T-helper 17 cell (primary cell): ENCODE data around the gene ZNF526. TPM values are rescaled to one million over a fixed set of nuclear protein-coding genes. Genes with fewer than 3 reads are reported as not detected.

Experiments used
- ATAC-seq: fragments of 150-1000 bp; cut with Tn5 transposase; 2 replicates; pipeline ENCODE4 v1.10.0; 2021; ENCODE audit warnings: mild to moderate bottlenecking, moderate library complexity
- DNase-seq, 3 donors: peaks; one replicate each; pipeline versions ENCODE4 v3.0.0 to v3.0.0-alpha.2; 2020 to 2021
- H3K9me3 ChIP-seq: one replicate; pipeline ENCODE4 v1.7.0; 2013; ENCODE audit warnings: low read length, mild to moderate bottlenecking; ENCODE audit not compliant: control insufficient read depth, poor library complexity, severe bottlenecking
- H3K27ac Mint-ChIP-seq: one replicate; pipeline ENCODE4 v1.8.0; 2022; ENCODE audit warnings: mild to moderate bottlenecking, moderate library complexity, mixed read lengths
- H3K27me3 Mint-ChIP-seq: one replicate; pipeline ENCODE4 v1.8.0; 2022; ENCODE audit warnings: mixed read lengths
- H3K36me3 Mint-ChIP-seq: one replicate; pipeline ENCODE4 v1.8.0; 2022; ENCODE audit warnings: low read depth, mixed read lengths
- H3K4me1 Mint-ChIP-seq: one replicate; pipeline ENCODE4 v1.8.0; 2022; ENCODE audit warnings: mild to moderate bottlenecking, mixed read lengths
- H3K4me3 Mint-ChIP-seq: one replicate; pipeline ENCODE4 v1.8.0; 2022; ENCODE audit warnings: mild to moderate bottlenecking, moderate library complexity, mixed read lengths
- total RNA-seq, 4 donors: library from RNA in 2 of 4; stranded (reverse) in 2 of 4; gene quantifications; one replicate each; pipeline ENCODE4 v1.2.3 and lab custom pipeline; 2022 to 2026

The ZNF526 gene
- total RNA-seq, 2 donors from 2014 or later: 6.7 to 7.5 TPM

DNA sequence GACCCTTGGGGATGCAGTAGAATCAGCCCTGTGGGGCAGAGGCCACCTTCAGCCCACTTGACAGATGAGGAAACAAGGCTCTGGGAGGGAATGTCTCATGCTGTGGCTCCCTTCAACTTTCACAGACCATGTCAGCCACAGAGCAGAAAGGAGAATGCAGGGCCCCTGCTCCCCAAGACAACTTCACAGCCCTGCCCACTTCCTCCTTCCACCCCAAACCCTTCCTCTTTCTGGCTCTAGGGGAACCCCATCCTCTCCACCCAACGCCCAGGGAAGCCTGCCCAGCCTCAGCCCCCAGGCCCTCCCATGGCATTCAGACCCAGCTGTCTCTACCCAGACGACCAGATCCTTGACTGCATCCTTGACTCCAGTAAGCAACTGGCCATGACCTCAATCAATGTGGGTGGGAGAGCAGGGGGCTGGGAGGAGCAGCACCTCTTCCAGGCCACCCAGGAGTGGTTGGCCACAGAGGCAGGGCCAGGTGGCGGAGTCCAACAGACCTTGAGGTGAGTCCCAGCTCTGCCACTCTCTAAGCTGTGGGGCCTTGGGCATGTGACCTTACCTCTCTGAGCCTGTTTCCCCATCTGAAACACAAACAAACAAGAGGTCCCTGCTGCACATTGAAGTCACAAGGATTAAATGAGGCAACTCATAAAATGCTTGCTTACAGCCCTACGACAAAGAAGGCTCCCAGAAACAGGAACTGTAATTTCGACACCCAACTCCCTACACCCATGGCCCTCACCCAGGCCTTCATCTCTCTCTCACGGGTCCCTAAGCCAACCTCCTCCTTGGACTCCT lies 18.4 kb upstream of the ZNF526 start:
- H3K27ac Mint-ChIP-seq: peak overlapping the region; percentile 95
- peaks cover 20% of the 10 kb centered on the region for H3K36me3 Mint-ChIP-seq
- no peaks in the 10 kb centered on the region for H3K9me3 ChIP-seq
- ATAC-seq (peak; percentile 60), DNase-seq (peak in 1 of 3 donors; percentile 30)
- H3K4me1 Mint-ChIP-seq: peaks cover 75% of the 10 kb centered on the region
- peak overlapping the region; percentile 93 for H3K4me3 Mint-ChIP-seq
- no peaks in the 10 kb centered on the region for H3K27me3 Mint-ChIP-seq

DNA sequence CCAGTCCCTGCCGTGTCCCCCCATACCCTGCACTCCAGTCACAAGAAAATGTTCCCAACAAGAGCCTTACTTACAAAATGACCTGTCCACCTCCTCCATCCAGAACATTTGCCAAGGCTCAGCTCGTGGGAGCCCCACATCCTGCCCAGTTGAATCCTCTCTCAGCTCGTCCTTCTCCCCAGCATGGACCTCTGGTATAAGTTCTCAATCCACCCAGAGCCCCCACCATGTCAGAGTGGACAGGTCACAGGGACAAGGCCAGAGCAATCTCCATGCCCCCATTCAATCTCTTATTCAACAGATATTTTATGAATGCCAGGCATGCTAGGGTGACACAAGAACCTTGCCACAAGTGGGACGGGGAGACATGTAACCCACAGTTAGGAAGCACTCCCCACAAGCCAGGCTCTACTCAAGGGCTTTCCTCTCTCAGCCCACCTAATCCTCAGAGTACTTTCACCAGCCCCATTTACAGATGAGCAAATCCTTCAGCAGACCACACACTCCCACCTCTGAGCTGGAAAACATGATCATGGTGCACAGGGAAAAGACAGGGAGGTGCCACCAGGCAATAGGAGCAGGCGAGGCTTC lies 17.7 kb upstream of the ZNF526 start:
- ATAC-seq (no peak), DNase-seq (no peak)
- Mint-ChIP-seq H3K27ac (peak overlapping the region; percentile 95), H3K27me3 (no peaks in the 10 kb centered on the region), H3K4me3 (peak overlapping the region; percentile 93), H3K4me1 (peaks cover 75% of the 10 kb centered on the region), H3K36me3 (peaks cover 20% of the 10 kb centered on the region)
- no peaks in the 10 kb centered on the region for H3K9me3 ChIP-seq

DNA sequence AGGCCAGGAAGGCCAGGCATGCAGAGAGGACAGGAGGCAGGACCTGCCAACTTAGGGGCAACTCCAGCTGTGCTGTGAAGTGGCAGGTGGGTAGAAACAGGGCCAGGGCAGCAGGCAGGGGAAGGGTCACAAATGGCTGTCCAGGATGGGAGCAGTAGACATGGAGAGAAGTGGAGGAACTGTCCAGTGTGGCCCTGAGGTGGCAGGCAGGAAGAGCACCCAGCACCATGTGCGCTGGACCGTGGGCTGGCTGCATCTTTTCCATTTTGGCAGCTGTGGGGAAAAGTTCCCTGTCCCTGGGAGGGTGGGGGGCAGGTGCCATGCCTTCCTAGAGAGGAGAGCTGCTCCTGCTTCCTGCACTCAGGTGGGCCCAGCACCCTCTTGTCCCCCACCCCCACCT lies 16.4 kb upstream of the ZNF526 start:
- Mint-ChIP-seq H3K4me3 (no peak overlapping the region), H3K27ac (peak overlapping the region; percentile 95), H3K36me3 (peaks cover 21% of the 10 kb centered on the region), H3K27me3 (no peaks in the 10 kb centered on the region), H3K4me1 (peaks cover 84% of the 10 kb centered on the region)
- H3K9me3 ChIP-seq: no peaks in the 10 kb centered on the region
- ATAC-seq: no peak
- DNase-seq: no peak

DNA sequence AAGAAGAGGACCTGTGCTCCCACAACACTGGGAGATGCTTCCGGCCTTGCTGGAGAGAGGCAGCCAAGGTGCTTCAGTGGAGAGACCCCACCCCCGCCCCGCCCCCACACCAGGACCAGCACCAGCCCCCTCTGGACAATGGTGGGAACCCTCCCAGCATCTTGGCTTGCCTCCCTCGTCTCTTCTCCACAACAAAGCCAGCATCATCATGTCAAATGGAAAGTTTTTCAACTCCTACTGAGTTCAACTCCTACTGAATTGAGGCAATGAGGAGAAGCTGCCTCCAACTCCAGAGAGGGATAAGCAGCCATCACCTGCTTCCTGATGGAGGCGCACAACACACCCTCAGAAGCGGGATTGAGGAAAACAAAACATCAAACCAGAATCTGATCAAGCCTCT lies 15.4 kb upstream of the ZNF526 start:
- Mint-ChIP-seq H3K27ac (peak overlapping the region; percentile 95), H3K36me3 (peaks cover 19% of the 10 kb centered on the region), H3K4me3 (no peak overlapping the region), H3K4me1 (peaks cover 74% of the 10 kb centered on the region), H3K27me3 (no peaks in the 10 kb centered on the region)
- H3K9me3 ChIP-seq: no peaks in the 10 kb centered on the region
- ATAC-seq (no peak), DNase-seq (no peak)

DNA sequence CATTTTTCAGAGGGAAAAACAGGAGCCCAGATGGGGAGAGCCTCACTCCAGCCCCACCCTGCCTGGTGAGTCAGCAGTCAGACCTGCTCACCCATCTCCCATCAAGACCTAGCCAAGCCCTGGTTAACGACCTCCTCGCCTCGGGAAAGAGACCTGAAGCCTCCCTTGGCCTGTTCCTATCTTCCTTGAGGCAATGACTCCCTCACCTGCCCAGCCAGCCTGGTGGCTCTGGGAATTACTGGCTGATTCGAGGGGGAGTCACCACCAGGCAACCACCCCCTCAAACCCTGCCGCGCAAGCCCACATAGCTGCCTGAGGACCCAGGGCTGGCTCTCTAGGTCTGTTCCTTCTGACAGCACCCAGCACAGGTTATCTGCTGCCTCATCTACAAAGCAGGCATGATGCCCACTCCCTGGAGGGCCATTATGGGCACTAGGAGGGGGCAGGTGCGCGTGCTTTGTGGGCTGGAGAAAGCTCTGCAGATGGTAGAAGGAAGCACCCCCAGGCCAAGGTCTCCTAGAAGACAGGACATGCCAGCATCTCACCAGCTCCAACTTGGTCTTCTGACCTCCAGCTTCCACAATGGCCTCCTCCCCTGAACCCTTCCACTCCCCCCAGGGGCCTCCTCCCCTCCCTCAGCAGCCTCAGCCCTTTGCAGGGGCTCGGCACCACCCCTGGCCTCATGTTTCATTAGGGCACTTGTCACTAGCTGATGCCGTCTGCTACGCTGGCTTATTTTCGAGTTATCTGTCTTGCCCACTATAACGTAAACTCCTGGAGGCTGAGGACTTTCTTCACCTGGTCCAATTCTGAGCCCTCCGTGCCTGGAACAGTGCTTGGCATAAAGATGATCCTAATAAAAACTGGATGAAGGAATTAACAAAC lies 13.0 kb upstream of the ZNF526 start:
- ATAC-seq (no peak), DNase-seq (no peak)
- Mint-ChIP-seq H3K27ac (peak overlapping the region; percentile 95), H3K4me1 (peaks cover 57% of the 10 kb centered on the region), H3K36me3 (peaks cover 15% of the 10 kb centered on the region), H3K4me3 (peak overlapping the region; percentile 39), H3K27me3 (no peaks in the 10 kb centered on the region)
- H3K9me3 ChIP-seq: no peaks in the 10 kb centered on the region

DNA sequence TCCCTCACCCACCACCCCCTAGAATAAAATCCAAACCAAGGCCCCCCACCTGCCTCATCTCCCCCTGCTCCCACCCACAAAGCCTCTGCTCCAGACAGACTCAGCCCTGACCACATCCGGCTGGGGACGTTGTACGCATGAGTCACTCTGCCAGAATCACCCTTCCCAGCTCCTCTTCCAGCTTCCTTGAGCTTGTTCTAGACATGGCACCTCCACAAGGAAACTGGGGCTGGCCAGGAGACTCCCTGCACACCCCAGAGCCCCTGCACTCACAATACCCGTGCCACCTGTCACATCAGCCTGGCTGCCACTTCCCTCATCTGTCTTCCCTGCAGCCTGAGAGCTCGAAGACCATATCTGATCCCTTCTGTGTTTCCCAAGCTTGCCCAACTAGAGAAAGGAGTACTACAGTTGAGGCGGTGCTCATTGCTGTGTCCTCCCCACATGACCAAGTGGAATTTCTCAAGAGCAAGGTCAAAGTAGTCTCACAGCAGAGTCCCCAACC lies 12.3 kb upstream of the ZNF526 start:
- ATAC-seq: peak; percentile 64
- Mint-ChIP-seq H3K36me3 (peaks cover 13% of the 10 kb centered on the region), H3K4me1 (peaks cover 56% of the 10 kb centered on the region), H3K27ac (peak overlapping the region; percentile 95), H3K4me3 (peak overlapping the region; percentile 84), H3K27me3 (no peaks in the 10 kb centered on the region)
- peak in 1 of 3 donors; percentile 32 for DNase-seq
- H3K9me3 ChIP-seq: no peaks in the 10 kb centered on the region

DNA sequence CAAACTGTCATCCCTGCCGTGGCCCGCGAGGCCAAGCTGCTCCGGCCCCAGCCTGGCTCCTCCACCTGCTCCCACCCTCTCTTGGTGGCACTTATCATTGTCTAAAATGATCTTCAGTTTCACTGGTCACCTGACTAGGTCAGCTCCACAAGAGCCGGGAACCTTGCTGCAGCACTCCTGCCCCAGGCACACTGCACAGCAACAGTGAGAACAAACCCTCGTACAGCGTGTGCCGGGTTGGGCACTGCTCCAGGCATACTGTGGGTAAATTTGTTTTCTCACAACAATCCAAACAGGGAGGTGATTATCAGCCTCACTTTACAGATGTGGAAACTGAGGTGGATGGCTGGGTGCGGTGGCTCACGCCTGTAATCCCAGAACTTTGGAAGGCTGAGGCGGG lies 11.5 kb upstream of the ZNF526 start:
- no peak for ATAC-seq
- Mint-ChIP-seq H3K4me3 (peak overlapping the region; percentile 84), H3K4me1 (peaks cover 56% of the 10 kb centered on the region), H3K36me3 (peaks cover 12% of the 10 kb centered on the region), H3K27me3 (no peaks in the 10 kb centered on the region), H3K27ac (peak overlapping the region; percentile 95)
- no peak for DNase-seq
- no peaks in the 10 kb centered on the region for H3K9me3 ChIP-seq

DNA sequence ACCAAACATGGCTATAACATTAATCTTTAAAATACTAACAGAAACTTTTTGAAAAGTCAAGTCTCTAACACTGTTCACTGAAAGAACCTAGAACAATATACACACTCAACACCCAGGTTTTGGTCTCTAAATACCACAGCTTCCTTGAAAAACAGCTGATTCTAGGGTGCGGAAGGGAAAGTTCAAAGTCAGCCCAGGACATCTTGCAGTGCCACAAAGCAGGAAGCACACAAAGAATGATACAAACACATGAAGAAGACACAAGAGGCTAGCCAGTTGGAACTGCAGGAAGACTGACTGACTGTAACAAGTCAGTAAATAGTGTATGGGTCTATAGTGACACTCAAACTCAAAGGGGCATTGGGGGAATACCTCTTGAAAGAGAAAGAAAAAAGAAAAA lies 7.2 kb upstream of the ZNF526 start:
- peak overlapping the region; percentile 56 for H3K27ac Mint-ChIP-seq
- H3K9me3 ChIP-seq: no peaks in the 10 kb centered on the region
- ATAC-seq: no peak
- H3K36me3 Mint-ChIP-seq: peaks cover 15% of the 10 kb centered on the region
- peaks cover 54% of the 10 kb centered on the region for H3K4me1 Mint-ChIP-seq
- H3K4me3 Mint-ChIP-seq: peak overlapping the region; percentile 83
- no peak for DNase-seq
- no peaks in the 10 kb centered on the region for H3K27me3 Mint-ChIP-seq

DNA sequence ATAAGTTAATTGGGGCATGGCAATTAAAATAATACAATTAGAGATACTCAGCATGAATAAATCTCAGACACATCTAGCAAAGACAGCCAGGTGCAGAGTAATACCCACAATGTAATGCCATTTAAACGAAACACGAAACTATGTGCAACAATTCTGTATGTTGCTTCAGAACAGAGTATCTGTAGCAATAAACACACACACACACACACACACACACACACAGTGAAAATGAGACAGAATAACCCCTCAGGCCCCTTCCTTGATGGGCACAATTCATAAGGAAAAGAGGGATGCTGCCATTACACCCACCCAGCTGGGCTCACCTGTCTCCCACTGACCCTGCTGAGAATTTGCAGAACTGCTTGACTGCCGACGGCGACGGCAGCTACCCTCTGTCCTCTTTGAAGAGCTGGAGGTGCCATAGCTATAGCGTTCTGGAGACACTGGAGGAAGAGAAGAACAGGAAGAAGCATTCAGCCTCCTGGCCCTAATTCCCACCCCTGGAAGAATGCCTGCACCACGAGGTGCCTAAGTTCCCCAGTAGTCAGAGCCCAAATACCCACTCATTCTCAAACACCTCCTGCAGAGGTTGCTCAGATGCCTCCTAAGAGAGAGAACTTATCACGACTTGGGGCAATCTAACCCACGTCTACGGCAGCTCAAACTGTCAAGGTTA lies 5.2 kb upstream of the ZNF526 start:
- no peak for DNase-seq
- Mint-ChIP-seq H3K27me3 (no peaks in the 10 kb centered on the region), H3K36me3 (peaks cover 12% of the 10 kb centered on the region), H3K4me3 (peak overlapping the region; percentile 94), H3K27ac (peak overlapping the region; percentile 99), H3K4me1 (peaks cover 56% of the 10 kb centered on the region)
- no peak for ATAC-seq
- no peaks in the 10 kb centered on the region for H3K9me3 ChIP-seq

DNA sequence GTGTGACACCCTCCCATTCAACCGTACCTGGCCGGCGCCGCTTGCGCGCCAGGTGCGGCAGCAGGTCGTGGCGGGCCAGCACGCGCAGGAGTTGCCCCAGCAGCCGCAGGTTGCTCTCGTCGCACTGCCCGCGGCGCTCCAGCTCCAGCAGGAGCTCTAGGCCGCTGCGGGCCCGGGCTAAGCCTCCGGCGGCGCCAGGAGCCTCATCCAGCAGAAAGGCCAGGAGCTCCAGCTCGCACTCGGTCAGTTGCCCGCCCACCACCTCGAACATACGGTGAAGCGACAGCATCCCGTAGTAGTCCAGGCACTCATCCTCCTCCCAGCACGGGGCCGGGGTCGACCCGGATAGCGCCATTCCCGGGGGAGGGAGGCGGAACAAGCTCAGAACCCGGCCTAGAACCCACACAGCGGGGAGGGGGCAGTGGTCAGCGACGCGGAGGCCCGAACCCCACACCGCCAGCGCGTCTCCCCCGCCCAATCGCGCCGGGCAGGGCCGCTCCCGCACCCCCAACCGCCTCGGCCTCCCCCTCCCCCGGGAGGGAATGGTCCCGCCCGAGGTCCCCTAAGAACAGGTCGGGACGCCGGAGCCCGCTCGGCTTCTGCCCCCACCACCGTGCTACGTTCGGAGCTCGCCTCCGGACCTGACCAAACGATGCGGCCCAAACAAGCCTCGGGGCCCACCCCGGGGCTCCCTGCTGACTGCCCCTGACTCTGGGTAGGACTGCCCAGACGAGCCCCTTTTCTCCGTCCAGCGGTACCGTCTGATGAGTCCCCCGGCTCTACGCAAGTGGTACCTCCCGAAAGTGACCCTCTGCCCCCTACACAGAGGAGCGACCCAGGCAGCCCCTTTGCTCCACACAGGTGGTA lies 3.2 kb upstream of the ZNF526 start:
- ATAC-seq (no peak), DNase-seq (peak in 1 of 3 donors; percentile 12)
- no peaks in the 10 kb centered on the region for H3K9me3 ChIP-seq
- Mint-ChIP-seq H3K4me1 (peaks cover 60% of the 10 kb centered on the region), H3K27me3 (no peaks in the 10 kb centered on the region), H3K36me3 (peaks cover 12% of the 10 kb centered on the region), H3K4me3 (peak overlapping the region; percentile 94), H3K27ac (peak overlapping the region; percentile 99)

DNA sequence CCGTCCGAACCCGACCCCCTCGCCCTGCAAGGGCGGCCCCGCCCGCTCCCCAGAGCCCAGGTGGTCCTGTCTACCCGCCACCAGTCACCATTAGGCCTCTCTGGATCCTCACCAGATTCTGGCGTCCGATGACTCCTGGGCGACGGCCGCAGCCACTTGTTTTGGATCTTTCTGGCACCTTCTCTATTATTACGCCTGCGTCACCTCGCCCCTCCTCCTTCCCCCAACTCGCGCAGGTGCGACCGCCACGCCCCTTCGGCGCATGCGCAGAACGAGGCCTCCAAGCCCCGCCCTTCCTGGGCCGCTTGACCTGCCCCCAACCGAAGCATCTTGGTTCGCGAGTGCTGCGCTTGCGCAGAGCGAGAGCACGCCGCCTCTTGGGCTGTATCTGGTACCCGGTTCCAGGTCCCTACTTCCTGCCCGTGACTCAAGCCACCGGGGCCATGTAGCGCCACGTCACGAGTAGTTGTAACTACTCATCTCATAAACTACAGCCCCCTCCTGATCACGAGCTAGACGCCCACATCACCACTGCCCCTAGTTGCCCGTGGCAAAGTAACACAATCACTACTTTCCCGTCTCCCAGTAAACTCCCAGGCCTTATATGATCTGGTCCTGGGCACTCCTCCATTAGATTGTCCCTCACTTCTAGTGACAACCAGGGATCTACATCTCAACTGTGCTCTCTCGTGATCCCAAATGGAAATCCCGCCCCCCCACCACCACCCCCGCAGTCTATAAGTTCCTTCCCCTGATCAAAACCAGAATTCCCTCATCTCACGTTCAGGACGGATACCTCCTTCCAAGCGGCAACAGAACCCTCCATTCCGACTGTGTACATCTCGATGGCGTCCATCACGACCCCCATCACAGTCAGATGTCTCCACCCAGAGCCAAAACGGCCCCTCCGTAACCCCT lies 2.3 kb upstream of the ZNF526 start, which contains the start of gene DEDD2:
TSS of gene DEDD2 (minus strand) at position 158 of the 918 bp plus-strand sequence. CDS start 670 bp downstream, outside the sequence.
- DNase-seq (peak; percentile 98 to 100 (median 100)), ATAC-seq (peak; percentile 83)
- H3K36me3 Mint-ChIP-seq: peaks cover 12% of the 10 kb centered on the region
- peak within 1 kb of the TSS; percentile 94 for H3K4me3 Mint-ChIP-seq
- H3K27me3 Mint-ChIP-seq: no peaks in the 10 kb centered on the region
- peaks cover 59% of the 10 kb centered on the region for H3K4me1 Mint-ChIP-seq
- no peaks in the 10 kb centered on the region for H3K9me3 ChIP-seq
- peak within 1 kb of the TSS; percentile 99 for H3K27ac Mint-ChIP-seq
